Right atrium auricular region (tissue), 2 donors: ENCODE data around the gene ATR. TPM values are rescaled to one million over a fixed set of nuclear protein-coding genes. Genes with fewer than 3 reads are reported as not detected.
"Not testable (repeated sequence)": the region's sequence is repeated elsewhere in the genome, so short reads cannot be mapped to it uniquely, and the experiment has no call there.

ENCODE experiments used
- DNase-seq: peaks from one replicate; pipeline ENCODE4 v3.0.0-alpha.2; 2019; ENCODE audit warnings: low spot score
- H3K27ac ChIP-seq, 2 donors: fragments of 200-600 bp; sonication (generic); 1 replicate in 1 of 2; 2 replicates in 1 of 2; pipeline ENCODE4 v1.5.1; 2016 to 2019
- H3K27me3 ChIP-seq, 2 donors: fragments of 200-600 bp; sonication (generic); one replicate each; pipeline versions ENCODE4 v1.5.1 to v1.6.0; 2017 to 2019
- H3K36me3 ChIP-seq: fragments of 200-600 bp; sonication (generic); one replicate; pipeline ENCODE4 v1.5.1; 2016
- H3K4me1 ChIP-seq, 2 donors: fragments of 200-600 bp; sonication (generic); one replicate each; pipeline versions ENCODE4 v1.5.1 to v1.6.0; 2017 to 2019
- H3K4me3 ChIP-seq, 2 donors: fragments of 200-600 bp; sonication (generic); 1 replicate in 1 of 2; 2 replicates in 1 of 2; pipeline ENCODE4 v1.5.1; 2017 to 2019; ENCODE audit warnings: mild to moderate bottlenecking in 1 of 2, moderate library complexity in 1 of 2
- H3K9me3 ChIP-seq, 2 donors: fragments of 200-600 bp; sonication (generic); one replicate each; pipeline ENCODE4 v1.5.1; 2019
- CTCF ChIP-seq, 2 donors: fragments of 200-600 bp; sonication (generic); IDR thresholded peaks; one replicate each; pipeline ENCODE4 v1.5.1; 2019; ENCODE audit warnings: antibody characterized with exemption in 2 of 2
- total RNA-seq, 2 donors: library from RNA; depleted of rRNA; stranded (reverse); fragments of >200 nt; gene quantifications; one replicate each; pipeline ENCODE4 v1.1.0, GENCODE V29; 2016

The ATR gene
- total RNA-seq, 2 donors from 2014 or later = 9.0 to 18.4 TPM

DNA sequence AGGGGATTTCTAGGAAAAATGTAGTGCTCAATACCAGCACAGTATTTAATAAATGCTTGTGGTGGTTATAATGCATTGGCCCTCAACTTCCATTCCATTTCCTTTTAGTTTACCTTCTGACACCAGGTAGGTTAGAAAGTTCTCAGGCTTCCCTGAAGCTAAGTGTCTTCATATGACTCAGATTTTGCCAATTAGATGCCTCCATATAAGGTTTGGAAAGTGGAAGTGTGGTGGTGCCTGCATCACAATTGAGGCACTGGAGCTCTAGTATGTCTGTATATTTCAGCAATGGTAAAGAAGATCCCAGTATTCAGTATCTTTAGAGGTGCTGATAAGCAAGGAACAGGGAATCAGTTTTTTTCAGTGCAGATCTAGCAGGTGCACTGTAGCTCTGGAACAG lies 149.0 kb downstream of the ATR start:
- H3K4me1 ChIP-seq = no peaks in the 10 kb centered on the region
- no peaks in the 10 kb centered on the region for H3K27me3 ChIP-seq
- H3K4me3 ChIP-seq = no peak overlapping the region
- no peak overlapping the region for H3K27ac ChIP-seq
- no peak for DNase-seq
- H3K36me3 ChIP-seq = peaks cover 33% of the 10 kb centered on the region
- H3K9me3 ChIP-seq = no peaks in the 10 kb centered on the region
- no peak for TF ChIP-seq CTCF (IDR thresholded peaks at IDR 0.05)

DNA sequence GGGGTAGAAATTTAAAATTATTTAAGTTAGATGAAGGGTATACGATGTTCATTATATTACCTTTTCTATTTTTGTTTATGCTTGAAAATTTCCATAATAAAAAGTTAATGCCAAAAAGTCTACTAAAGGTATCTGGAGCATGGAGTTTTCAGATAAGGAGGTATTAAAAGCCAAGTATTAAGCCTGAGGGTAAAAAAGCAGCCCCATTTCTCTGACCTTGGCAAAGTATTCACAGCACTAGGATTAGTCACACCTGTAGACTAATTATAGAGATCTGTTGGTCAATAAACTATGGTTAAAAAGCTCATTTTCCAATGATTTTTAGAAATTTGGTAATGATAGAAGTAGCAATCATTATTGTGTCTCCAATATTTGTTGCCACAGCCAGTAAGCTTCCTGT lies 153.8 kb downstream of the ATR start:
- no peak for TF ChIP-seq CTCF (IDR thresholded peaks at IDR 0.05)
- no peaks in the 10 kb centered on the region for H3K4me1 ChIP-seq
- no peaks in the 10 kb centered on the region for H3K9me3 ChIP-seq
- H3K27ac ChIP-seq = no peak overlapping the region
- peaks cover 30% of the 10 kb centered on the region for H3K36me3 ChIP-seq
- no peaks in the 10 kb centered on the region for H3K27me3 ChIP-seq
- DNase-seq = no peak
- no peak overlapping the region for H3K4me3 ChIP-seq

GRCh38 chr3:142418926-142419592 lies 159.5 kb downstream of the ATR start:
- no peaks in the 10 kb centered on the region for H3K27me3 ChIP-seq
- no peaks in the 10 kb centered on the region for H3K4me1 ChIP-seq
- no peak overlapping the region for H3K4me3 ChIP-seq
- H3K27ac ChIP-seq = no peak overlapping the region
- H3K36me3 ChIP-seq = peaks cover 35% of the 10 kb centered on the region
- no peaks in the 10 kb centered on the region for H3K9me3 ChIP-seq
- DNase-seq = no peak
- TF ChIP-seq CTCF (IDR thresholded peaks at IDR 0.05) = no peak

- no peak for TF ChIP-seq CTCF (IDR thresholded peaks at IDR 0.05)
- peaks cover 44% of the 10 kb centered on the region for H3K36me3 ChIP-seq
Observed at GRCh38 chr3:142417302-142417701, 161.2 kb downstream of the ATR start.

DNA sequence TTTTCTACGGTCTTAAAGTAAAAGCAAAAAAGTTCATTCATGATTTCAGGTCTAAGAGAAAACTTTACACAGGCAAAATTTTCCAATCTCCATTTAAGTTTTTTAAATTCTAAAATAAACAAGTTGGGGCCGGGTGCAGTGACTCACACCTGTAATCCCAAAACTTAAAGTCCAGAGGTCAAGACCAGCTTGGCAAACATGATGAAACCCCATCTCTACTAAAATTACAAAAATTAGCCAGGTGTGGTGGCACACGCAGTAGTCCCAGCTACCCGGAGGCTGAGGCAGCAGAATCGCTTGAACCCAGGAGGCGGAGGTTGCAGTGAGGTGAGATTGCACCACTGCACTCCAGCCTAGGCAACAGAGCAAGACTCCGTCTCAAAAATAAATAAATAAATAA lies 178.0 kb downstream of the ATR start:
- not testable (repeated sequence) for DNase-seq, H3K27ac ChIP-seq, H3K4me3 ChIP-seq, H3K27me3 ChIP-seq, H3K9me3 ChIP-seq, H3K4me1 ChIP-seq
- peaks cover 47% of the 10 kb centered on the region for H3K36me3 ChIP-seq

More at GRCh38 chr3:142417302-142417701, 161.2 kb downstream of the ATR start:
- Histone ChIP-seq H3K27me3 (no peaks in the 10 kb centered on the region), H3K27ac (no peak overlapping the region), H3K9me3 (no peaks in the 10 kb centered on the region), H3K4me3 (no peak overlapping the region), H3K4me1 (no peaks in the 10 kb centered on the region)
- no peak for DNase-seq

Other genes with a start within 250 kb of the ATR start
- gene XRN1, start 130.7 kb downstream of the ATR start, total RNA-seq = 10 to 100 TPM; 16.1 to 19.4 TPM
- gene PLS1, start 17.7 kb upstream of the ATR start, total RNA-seq = 1 to 10 TPM in 1 of 2 donors, under 1 TPM in 1; 0.96 to 2.3 TPM
- 10 to 100 TPM; 10.6 to 20.2 TPM for gene TRPC1, start 145.3 kb upstream of the ATR start, total RNA-seq